GM18870 (cell line): Measurements from ENCODE around the gene TMEM266.

Source experiments
- ATAC-seq: cut with Tn5 transposase; IDR thresholded peaks from one replicate; pipeline ENCODE4 v1.9.1; 2021; ENCODE audit warnings: moderate library complexity; ENCODE audit not compliant: unreplicated experiment

The TMEM266 gene

DNA sequence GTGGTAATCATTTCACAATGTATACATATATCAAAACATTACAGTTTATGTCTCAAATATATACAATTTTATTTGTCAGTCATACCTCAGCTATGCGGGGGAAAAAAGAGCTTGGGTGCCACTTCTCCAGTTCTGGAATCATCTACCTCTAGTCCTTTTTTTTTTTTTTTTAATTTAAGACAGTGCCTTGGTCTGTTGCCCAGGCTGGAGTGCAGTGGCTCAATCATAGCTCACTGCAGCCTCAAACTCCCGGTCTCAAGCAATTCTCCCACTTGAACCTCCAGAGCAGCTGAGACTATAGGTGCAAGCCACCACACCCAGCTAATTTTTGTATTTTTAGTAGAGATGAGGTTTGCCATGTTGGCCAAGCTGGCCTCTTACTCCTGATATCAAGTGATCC lies 67.4 kb downstream of the TMEM266 start:
- ATAC-seq, result no peak

DNA sequence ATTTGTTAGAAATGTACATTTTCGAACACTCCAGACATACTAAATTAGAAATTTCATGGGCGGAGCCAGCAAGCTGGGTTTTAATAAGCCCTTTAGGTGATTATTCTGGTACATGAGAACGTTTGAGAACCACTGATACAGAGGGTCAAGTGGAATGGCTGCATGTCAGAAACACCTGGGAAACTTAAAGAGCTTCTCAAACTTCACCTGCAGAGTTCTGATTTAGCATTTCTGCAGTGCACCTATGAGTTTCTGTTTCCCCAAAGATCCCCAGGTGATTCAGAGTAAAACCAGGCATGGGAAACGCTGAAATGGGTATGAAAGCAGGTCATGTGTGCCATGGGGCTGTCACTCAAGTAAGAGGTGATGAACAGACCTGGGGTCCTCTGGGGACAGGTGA lies 68.1 kb downstream of the TMEM266 start:
- ATAC-seq, result no peak

DNA sequence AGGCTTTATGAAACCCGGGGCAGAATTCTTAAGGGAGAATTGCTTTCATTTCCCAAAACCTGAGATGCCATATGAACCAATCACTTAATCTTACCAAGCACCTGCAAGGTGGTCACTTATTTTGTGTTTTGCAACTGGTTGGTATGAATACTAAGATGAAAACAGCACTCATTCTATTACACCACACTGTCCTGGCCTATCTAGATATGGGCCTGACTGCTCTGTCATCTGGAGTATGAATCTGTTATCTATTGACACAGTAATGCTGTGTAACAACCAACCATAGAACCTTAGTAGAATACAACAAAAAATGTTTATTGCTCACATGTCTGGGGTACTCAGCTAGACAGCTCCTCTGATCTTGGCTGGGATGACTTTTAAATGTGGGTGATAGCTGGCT lies 74.8 kb downstream of the TMEM266 start:
- ATAC-seq, result no peak

DNA sequence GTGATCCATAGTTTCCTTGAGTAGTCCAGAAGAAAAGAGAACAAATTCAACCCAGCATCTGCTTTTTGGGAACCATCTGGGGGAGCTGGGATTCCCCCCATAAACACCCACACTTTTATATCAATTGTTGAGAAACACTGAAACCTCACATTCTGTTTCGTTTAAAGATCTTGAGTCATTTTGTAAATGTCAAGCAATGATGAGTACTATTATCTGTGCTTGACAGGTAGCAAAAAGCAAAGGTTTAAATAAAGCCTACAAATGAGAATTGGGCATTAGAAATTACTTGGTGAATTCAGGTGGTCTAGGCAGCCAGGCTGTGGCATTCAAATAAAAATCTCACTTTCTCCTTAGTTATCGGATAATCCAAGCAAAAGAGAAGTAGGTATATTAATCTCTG lies 75.7 kb downstream of the TMEM266 start:
- ATAC-seq, result no peak

DNA sequence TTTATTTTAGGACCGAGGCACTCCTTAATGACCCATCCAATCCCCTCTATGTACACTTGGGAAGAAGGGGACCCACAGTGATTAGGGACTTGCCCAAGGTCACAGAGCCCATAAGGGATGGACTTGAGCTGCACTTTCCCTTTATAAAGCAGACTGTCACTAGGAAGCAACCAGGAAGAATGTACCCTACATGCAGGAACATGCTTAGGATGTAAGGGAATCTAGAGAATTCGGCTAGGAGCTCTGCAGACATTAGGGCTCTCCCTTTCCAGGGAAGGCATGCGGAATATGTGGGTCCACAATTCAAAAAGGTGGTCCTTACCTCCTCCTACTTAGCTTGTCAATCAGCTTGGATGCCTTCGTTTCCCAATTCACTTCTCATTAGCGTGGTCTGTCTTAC lies 78.7 kb downstream of the TMEM266 start:
- no peak for ATAC-seq

DNA sequence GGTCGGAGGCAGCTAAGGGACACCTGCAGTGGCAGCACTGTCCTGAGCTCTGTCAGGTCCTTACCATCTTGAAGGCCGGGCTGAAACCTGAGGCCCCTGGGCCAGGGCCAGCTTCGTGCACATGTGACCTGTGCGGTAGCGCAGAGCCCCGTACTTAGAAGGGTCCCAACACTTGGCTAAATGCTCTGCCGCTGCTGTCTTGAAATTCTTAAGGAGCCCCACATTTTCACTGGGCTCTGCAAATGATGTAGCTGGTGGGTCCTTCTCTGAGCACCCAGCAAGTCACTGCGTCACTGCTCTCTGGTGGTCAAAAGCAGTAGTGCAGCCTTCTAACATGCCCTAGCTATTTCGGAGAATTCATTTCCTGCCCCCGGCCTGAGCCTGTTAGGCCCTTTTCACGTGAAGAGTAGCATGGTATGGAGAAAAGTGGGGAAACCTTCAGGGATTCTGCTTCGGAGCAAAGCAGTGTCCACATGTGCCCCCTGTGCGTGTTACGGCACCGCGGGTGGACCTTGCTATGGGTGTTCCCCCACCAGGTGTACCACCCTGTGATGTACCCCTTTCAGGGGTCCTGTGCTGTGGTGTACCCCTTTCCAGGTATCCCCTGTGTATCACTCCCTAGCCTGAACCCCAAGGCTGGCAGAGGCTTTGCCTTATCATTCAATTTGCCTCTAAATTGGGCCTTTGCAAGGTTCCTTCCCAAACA lies 79.7 kb downstream of the TMEM266 start:
- ATAC-seq, result no peak

DNA sequence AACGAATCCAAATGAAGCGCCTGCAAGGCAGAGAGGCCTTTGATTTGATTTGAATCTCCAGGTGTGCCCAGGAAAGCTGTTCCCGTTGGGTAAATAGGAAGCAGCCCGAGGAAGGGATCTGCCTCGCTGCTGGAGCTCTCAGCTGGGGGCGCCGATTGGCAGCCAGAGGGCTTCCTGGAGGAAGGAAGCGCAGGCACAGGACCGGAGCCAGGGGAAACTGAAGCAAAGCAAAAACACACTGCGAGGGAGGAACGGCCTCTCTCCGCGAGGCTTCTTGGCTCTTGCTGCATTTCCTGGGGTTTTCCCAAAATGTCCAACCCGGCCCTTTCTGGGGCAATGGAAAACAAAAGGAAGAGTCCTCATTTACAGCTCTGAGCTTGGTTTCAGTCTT lies 80.3 kb downstream of the TMEM266 start:
- no peak for ATAC-seq

DNA sequence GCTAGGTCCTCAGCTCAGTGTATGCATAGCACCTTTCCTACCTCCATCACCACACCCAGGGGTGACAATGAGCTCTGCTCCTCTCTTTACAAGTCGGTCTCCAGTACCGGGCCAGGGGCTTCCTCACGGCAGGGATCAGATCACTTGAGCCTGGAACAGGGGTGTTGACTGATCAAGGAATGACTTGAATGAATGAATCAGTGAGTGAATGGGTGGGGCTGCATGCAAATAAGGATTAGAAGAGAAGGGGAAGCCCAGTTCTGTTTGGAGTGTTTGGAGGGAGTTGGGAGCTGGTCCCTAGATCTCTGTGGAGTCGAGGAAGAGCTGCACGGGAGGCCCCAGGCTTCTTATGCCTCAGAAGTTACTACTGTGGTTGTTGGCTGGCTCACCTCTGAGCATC lies 87.0 kb downstream of the TMEM266 start:
- no peak for ATAC-seq

DNA sequence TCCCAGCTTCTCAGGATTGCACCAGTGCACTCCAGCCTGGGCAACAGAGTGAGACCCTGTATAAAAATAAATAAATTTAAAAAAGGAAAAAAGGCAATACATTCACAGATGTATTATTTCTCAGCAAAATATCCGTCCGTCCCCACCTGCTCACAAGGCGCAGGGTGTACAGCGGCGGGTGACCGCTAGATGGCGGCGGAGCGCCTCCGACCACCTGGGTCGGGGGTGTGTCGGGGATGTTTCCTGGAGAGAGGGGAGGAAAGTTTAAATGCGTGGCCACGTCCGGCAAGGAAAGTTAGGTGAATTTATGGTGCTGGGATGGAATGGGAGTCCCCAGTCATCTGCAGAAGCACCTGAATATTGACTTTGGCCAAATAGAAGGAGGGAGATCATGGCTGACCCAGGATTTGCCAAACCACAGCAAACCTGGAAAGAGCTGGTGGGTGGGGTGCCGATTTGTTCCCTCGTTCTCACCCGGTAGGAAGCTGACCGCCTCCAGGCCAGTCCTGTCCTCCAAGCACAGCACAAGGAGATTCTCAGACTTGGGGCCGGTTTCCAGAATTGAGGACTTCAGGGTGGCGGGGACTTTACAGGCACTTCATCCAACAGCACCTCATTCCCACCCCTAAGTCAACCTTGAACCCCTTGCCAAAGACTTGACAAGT lies 88.3 kb downstream of the TMEM266 start:
- ATAC-seq, result no peak

DNA sequence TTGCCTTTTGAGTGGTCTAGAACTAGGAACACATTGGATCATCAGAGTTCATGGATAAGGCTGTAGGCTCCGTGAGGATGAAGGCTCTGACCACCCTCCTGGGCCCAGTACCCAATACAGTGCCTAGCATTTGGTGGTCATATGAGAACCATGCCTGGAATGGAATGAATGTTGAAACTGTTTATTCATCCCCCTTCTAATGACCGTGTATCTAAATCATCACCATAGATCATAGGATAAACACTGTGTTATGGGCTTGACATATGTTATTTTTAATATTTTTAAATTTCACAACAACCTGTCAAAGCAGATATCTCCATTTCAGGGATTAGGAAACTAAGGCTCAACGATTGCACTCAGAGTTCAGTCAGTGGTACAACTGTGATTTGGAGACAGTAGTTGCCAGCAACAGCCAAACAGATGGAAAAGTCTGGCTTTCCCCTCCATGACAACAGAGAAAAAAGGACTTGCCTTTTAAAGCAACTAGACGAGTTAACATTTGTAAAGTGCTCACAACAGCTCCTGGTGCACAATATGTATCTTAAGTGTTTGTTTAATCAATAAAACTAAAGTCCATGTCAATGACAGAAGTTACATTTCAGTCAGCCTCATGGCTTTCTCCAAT lies 89.6 kb downstream of the TMEM266 start:
- ATAC-seq, result no peak

DNA sequence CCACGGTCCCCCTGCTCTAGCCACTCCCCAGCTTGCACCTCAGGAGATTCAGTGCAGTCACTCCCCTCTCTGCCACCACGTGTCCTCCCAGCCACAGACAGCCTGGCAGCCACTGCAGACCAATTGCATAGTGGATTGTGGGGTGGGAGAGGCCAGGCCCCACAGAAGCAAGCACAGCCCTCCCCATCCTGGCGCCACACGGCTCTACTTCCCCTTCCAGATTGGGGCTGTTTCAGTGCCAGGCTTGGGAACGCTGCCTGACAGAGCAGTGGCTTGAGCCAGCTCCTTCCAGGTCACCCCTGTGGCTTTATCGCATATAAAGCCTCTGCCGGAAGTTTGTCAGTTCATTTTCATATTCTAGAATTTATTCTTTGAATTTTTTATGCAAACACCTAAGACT lies 90.7 kb downstream of the TMEM266 start:
- no peak for ATAC-seq

DNA sequence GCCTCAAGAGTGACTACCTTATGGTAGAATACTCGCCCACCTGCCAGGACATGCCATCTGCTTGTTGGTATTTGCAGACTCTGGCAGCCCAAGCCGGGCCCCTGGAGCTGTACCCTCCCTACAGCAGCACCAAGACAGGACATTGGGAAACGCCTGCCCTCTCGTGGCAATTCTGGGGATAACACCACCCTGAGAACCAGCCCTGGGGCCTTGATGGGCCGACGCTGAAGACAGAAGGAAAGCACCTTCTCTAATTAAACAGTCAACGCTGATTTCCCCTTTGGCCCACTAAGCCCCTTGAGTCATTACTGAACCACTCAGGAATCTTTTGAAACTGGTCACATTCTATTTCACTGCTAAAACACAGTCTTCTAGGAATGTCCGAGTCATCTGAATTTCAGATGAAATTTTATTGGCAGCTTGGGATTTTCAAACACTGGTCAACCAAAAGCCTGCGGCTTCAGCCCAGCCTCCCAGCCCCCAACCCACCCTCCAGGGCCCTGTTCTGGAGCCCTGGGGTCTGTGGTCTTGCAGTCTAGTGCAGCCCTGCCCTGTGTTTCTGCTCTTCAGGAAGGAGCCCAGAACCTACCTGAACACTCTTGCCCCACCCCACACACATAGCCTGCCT lies 91.3 kb downstream of the TMEM266 start:
- peak; percentile 78 for ATAC-seq

DNA sequence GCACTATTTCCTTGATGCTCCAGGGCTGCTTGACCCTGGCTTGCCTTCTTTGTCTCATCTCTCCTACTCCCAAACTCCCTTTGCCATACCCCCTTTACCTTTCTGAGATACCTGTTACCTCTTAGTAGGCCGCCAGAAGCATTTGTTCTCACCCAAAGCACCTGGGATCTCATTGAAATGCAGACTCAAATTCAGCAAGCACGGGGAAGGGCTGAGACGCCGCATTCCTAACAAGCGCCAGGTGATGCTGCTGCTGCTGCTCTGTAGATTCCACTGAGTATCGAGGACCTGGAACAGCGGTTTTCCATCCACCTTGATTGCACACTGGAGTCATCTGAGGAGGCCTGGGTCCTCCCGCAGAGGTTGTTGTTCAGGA lies 91.8 kb downstream of the TMEM266 start:
- ATAC-seq, result no peak

DNA sequence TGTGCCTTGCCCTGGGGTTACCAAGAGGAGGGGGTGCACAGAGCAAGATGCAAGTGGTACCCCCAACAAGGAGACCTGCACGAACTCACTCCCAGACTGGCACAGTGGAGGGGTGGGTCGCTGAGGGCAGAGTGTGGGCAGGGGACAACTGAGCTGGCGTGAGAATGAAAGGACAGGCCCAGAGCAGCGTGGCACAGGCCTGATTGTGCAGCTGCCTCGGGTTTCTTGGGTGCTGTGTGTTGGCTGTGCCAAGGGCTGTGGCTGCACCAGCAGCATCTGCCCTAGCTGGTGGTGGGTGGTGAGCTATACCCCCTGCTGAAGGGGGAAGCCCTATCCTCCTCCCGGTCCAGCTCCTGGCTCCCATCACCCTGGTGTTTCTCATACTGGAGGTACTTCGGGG lies 92.4 kb downstream of the TMEM266 start:
- ATAC-seq, result no peak

DNA sequence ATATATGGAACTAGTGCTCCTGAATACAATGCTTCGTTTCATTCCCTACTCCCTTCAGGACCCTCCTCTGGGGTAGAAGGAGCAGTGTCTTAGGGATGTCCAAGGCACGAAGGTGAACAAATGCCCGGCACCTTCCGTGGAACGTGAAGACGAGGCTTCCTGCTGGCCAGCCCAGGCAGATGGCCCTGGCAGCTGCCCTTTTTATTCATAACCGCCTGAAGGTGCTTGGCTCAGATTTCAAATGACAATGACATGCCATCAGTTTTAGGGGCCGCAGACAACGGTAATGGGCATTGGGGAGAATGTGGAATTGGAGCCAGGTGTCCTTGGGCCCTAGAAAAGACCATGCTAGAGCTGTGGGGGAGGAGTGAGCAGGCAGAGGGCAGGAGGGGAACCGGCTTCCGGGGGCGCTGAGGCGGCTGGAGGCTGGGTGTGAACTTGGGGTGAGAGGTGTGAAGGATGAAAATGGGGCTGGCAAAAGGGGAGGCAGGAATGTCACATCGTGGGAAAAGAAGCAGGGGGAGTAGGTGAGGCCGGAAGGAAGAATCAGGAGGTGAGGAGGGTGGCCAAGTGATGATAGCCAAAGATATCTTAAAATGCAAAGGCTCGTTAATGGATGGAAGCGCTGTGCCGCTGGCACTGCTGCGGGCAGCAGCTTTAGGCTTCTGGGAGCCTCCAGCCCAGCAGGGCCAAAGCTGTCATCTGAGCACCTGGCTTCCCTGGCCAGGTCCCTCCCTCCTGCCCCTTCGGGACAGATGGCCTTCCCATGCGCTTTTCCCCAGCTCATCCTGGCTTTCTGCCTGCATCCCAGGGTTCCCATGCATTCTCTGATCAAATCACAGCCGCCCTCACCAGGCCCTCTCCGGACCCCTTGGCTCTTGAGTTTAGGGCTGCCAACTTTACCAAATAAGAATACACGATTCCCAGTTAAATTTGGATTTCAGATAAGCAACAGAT lies 93.7 kb downstream of the TMEM266 start:
- ATAC-seq, result no peak

DNA sequence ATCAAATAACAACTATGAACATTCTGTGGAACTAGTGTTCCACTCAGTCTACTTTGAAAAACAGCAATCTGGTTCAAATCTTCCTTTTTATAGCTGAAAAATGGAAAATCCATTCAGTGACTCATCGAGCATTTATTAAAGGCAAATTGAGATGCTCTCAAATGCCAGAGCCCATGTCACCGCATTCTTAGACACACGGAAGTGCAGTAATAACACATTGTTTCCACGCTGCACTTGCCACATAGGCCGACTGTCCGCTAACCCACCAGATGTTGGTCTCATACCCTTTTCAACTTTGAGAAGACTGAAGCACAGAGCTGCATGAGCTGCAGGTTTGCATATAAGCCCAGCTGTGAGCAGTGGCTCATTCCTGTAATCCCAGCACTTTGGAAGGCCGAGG lies 95.9 kb downstream of the TMEM266 start:
- no peak for ATAC-seq

DNA sequence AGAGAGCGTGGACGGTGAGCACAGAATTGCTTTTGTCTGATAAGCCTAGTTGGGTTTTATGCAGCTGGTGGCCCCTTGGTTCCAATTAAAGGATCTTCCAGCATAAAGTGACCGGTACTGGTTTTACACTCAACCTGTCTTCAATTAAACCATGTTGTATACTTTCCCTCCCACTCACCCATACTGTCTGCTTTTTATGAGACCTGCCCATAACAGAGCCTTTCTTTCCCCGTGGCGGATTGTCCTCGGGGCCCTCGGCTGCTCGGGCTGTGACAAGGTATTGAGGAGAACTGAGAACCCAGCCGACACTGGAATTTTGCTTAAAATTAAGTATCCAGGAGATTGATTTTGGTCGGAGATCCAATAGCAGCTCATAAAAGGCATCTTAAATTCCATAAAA lies 98.4 kb downstream of the TMEM266 start:
- ATAC-seq, result no peak

DNA sequence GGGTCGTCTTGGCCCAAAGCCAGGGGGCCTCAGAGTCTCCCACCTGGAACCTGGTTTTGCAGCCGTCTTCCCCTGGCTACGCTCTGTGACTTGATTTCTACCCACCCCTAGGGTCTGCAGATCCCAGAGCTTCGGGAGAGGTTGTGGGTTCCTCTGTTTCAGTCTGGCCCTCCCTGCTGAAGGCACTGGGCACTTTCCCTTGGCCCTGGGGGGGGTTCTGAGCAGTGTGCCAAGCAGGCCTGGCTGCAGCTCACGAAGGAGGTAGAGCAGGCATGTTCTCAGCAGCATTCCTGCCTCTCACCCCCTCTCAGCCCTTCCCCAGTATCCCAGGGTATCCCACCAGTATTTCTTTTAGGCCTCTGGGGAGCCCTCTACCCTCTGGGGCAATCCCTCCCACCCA lies 99.0 kb downstream of the TMEM266 start:
- no peak for ATAC-seq

DNA sequence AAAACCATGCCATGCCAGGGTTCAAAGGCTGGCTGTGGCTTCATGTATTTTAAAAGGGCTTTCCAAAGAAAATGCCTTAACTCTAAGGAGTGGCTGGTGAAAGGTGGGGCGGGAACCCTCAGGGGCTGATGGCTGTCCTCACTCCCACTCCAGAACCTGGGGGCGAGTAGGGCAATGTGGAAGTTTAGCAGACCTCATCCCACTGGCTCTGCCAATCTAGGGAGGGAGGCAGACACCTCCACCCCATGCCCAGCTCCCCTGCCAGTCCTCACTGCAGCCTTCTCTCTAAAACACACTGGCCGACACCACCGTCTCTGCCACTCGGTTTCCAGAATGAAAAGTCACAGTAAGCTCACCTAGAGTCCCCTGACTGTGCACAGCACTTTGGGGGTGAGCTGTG lies 99.5 kb downstream of the TMEM266 start:
- no peak for ATAC-seq

DNA sequence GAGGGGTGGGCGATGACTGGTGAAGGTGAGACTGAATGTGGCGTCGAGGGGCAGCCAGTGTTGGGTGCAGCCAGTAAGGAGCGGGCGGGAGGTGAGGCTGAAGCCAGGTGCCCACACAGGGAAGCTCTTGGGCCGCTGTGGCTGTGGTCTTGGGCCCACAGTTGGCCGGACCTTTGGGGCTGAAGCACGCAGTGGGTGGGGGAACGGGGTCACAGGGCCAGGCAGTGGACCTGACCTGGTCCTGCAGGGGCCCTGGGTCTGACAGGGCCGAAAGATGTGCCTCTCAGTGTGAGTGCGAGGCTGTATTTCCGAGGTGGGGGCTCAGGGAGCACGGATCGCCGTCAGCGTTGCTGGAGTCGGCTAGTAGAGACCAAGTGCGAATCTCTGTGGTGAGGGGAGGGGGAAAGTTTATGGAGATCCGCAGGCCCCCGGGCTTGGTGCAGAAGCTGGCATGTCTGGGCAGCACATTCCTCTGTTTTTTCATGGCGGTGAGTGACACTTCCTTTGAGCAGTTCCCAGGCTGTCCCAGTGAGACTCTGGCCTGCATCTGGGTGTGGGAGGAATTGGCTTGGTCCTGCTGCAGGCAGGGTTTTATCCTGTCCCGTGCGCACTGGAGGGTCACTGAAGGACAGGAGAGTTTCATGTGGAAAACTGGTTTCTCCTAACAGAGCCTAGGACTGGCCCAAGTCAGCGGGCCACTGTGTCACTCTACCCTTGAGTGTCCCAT lies 100.8 kb downstream of the TMEM266 start:
- no peak for ATAC-seq
